ENCODE results near the gene ANKRD13C. TPM values are rescaled to one million over a fixed set of nuclear protein-coding genes. Genes with fewer than 3 reads are reported as not detected.

ANKRD13C gene
- total RNA-seq, 1 experiment from 2014 or later, result 20.6 TPM

DNA sequence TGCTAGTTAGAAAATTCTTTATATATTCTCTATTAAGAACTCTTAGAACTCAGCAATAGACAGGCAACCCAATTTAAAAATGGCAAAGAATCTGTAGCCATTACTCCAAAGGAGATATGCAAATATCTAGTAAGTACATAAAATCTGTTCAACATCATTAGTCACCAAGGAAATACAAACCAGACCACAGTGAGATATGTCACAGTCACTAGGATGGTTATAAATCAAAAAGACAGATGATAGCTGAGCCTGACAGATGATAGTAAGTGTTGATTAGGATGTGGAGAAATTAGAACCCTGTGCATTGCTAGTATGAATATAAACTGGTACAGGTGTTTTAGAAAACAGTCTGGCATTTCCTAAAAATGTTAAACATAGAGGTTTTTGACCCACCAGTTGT, 106.8 kb downstream of the ANKRD13C start:
- no peak overlapping the region for H3K27ac ChIP-seq (ENCODE audit: low read depth, low read length, poor library complexity, severe bottlenecking)
- H3K4me1 ChIP-seq (ENCODE audit: insufficient read depth, low read length, poor library complexity, severe bottlenecking), result no peaks in the 10 kb centered on the region
- POLR2A ChIA-PET (ENCODE audit: low non-redundant PET), result no interaction called here
- no peaks in the 10 kb centered on the region for H3K27me3 ChIP-seq (replicated peaks; ENCODE audit: insufficient read depth, low read depth, low read length, poor library complexity)
- BruUV-seq (replicated peaks), result no TSS peak
- H3K36me3 ChIP-seq (ENCODE audit: insufficient read depth, low read length, poor library complexity, severe bottlenecking), result peaks cover 100% of the 10 kb centered on the region
- peak; percentile 13 for DNase-seq (ENCODE audit: low spot score)
- TF ChIP-seq, protein P1, sequence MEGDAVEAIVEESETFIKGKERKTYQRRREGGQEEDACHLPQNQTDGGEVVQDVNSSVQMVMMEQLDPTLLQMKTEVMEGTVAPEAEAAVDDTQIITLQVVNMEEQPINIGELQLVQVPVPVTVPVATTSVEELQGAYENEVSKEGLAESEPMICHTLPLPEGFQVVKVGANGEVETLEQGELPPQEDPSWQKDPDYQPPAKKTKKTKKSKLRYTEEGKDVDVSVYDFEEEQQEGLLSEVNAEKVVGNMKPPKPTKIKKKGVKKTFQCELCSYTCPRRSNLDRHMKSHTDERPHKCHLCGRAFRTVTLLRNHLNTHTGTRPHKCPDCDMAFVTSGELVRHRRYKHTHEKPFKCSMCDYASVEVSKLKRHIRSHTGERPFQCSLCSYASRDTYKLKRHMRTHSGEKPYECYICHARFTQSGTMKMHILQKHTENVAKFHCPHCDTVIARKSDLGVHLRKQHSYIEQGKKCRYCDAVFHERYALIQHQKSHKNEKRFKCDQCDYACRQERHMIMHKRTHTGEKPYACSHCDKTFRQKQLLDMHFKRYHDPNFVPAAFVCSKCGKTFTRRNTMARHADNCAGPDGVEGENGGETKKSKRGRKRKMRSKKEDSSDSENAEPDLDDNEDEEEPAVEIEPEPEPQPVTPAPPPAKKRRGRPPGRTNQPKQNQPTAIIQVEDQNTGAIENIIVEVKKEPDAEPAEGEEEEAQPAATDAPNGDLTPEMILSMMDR (conservative IDR thresholded peaks at IDR 0.05; ENCODE audit: low read depth, low read length), result no peak
- TF ChIP-seq EZH2 (IDR thresholded peaks at IDR 0.05; ENCODE audit: borderline replicate concordance, low read depth, low read length, poor library complexity, severe bottlenecking), result no peak
- CTCF ChIA-PET, result no interaction called here
- intact Hi-C loops (cut with micrococcal nuclease; ENCODE audit: unreplicated experiment), result loop anchor here (5.0 kb wide), 1 partner anchor 815 kb away; no protein-coding TSS in a partner anchor
- H3K9me3 ChIP-seq (ENCODE audit: low read depth, low read length, poor library complexity, severe bottlenecking), result no peaks in the 10 kb centered on the region
- no peak overlapping the region for H3K4me3 ChIP-seq (ENCODE audit: low read depth, low read length, poor library complexity, severe bottlenecking)

DNA sequence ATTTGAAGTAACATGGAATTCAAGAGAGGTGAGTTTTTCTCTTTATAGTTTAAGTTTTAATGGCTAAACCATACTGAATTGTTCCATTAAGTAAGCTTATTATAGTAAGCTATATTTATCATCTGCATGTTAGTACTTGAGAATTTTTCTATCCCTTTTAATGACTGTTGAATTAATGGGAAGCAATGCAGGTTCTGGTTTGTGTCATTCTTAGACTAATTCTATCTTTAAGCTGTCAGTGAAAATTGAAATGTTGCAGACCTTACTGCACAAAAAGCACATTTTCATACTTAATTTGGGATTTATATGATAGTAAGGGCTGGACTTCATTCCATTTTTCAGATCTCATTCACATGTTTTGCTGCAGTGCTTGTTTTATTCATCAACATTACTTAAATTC, 107.4 kb downstream of the ANKRD13C start:
- ChIA-PET POLR2A (ENCODE audit: low non-redundant PET) (no interaction called here), CTCF (no interaction called here)
- Histone ChIP-seq H3K4me1 (ENCODE audit: insufficient read depth, low read length, poor library complexity, severe bottlenecking) (no peaks in the 10 kb centered on the region), H3K4me3 (ENCODE audit: low read depth, low read length, poor library complexity, severe bottlenecking) (no peak overlapping the region), H3K27ac (ENCODE audit: low read depth, low read length, poor library complexity, severe bottlenecking) (no peak overlapping the region), H3K9me3 (ENCODE audit: low read depth, low read length, poor library complexity, severe bottlenecking) (no peaks in the 10 kb centered on the region), H3K36me3 (ENCODE audit: insufficient read depth, low read length, poor library complexity, severe bottlenecking) (peaks cover 100% of the 10 kb centered on the region), H3K27me3 (replicated peaks; ENCODE audit: insufficient read depth, low read depth, low read length, poor library complexity) (no peaks in the 10 kb centered on the region)
- BruUV-seq (replicated peaks), result no TSS peak
- no peak for DNase-seq (ENCODE audit: low spot score)
- TF ChIP-seq, protein P1 (conservative IDR thresholded peaks at IDR 0.05; ENCODE audit: low read depth, low read length), result no peak
- TF ChIP-seq EZH2 (IDR thresholded peaks at IDR 0.05; ENCODE audit: borderline replicate concordance, low read depth, low read length, poor library complexity, severe bottlenecking), result no peak
- intact Hi-C loops (cut with micrococcal nuclease; ENCODE audit: unreplicated experiment), result loop anchor here (5.0 kb wide), 1 partner anchor 815 kb away; no protein-coding TSS in a partner anchor

DNA sequence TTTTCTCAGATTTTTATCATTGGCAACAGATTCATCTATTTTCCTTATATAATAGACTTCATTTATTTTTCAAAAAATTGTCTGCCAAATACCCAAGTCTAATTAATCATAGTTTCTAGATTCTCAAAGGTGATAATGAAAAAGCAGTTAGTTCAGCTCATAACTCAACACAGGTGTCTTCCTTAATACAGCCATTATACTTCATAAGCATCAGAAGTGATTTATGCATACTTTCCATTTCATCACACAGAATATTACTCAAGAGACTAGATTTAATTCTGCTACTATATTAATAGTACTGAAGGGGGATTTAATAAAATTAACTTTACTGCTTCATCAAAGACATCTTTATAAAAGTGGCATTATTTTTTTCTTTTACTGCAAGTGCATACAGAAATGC, 114.6 kb downstream of the ANKRD13C start:
- TF ChIP-seq EZH2 (IDR thresholded peaks at IDR 0.05; ENCODE audit: borderline replicate concordance, low read depth, low read length, poor library complexity, severe bottlenecking), result no peak
- TF ChIP-seq, protein P1 (conservative IDR thresholded peaks at IDR 0.05; ENCODE audit: low read depth, low read length), result no peak
- DNase-seq (ENCODE audit: low spot score), result no peak
- POLR2A ChIA-PET (ENCODE audit: low non-redundant PET), result no interaction called here
- CTCF ChIA-PET, result no interaction called here
- no peaks in the 10 kb centered on the region for H3K9me3 ChIP-seq (ENCODE audit: low read depth, low read length, poor library complexity, severe bottlenecking)
- H3K4me3 ChIP-seq (ENCODE audit: low read depth, low read length, poor library complexity, severe bottlenecking), result no peak overlapping the region
- intact Hi-C loops (cut with micrococcal nuclease; ENCODE audit: unreplicated experiment), result no loop called here
- peaks cover 100% of the 10 kb centered on the region for H3K36me3 ChIP-seq (ENCODE audit: insufficient read depth, low read length, poor library complexity, severe bottlenecking)
- no TSS peak for BruUV-seq (replicated peaks)
- no peaks in the 10 kb centered on the region for H3K4me1 ChIP-seq (ENCODE audit: insufficient read depth, low read length, poor library complexity, severe bottlenecking)
- H3K27me3 ChIP-seq (replicated peaks; ENCODE audit: insufficient read depth, low read depth, low read length, poor library complexity), result no peaks in the 10 kb centered on the region
- no peak overlapping the region for H3K27ac ChIP-seq (ENCODE audit: low read depth, low read length, poor library complexity, severe bottlenecking)

Data from A673 (cell line).